H9 (cell line): Measurements from ENCODE around the gene ANGEL2. TPM values are rescaled to one million over a fixed set of nuclear protein-coding genes. Genes with fewer than 3 reads are reported as not detected.

Experiments used
- DNase-seq: peaks from one replicate; pipeline ENCODE4 v3.0.0-alpha.2; 2017
- H2AFZ ChIP-seq: one replicate; pipeline ENCODE4 v1.6.1; 2013; ENCODE audit warnings: mild to moderate bottlenecking, low read length, control low read depth, moderate library complexity
- H2AK5ac ChIP-seq: 2 replicates; pipeline ENCODE4 v1.6.1; 2013; ENCODE audit warnings: low read length, control low read depth, mixed read lengths; ENCODE audit not compliant: insufficient read length
- H2BK120ac ChIP-seq: one replicate; pipeline ENCODE4 v1.6.1; 2013; ENCODE audit warnings: low read depth, mild to moderate bottlenecking, low read length, control low read depth, inconsistent platforms; ENCODE audit not compliant: poor library complexity, severe bottlenecking
- H2BK12ac ChIP-seq: 2 replicates; pipeline ENCODE4 v1.6.1; 2013; ENCODE audit warnings: low read length, control low read depth, mixed read lengths, low read depth; ENCODE audit not compliant: insufficient read length
- H2BK15ac ChIP-seq: 2 replicates; pipeline ENCODE4 v1.6.1; 2013; ENCODE audit warnings: low read depth, low read length, control low read depth
- H2BK20ac ChIP-seq: one replicate; pipeline ENCODE4 v1.6.1; 2013; ENCODE audit warnings: low read depth, mild to moderate bottlenecking, low read length, control low read depth, inconsistent platforms; ENCODE audit not compliant: poor library complexity, severe bottlenecking
- H2BK5ac ChIP-seq: 2 replicates; pipeline ENCODE4 v1.6.1; 2013; ENCODE audit warnings: low read length, control low read depth, mixed read lengths; ENCODE audit not compliant: insufficient read length
- H3K14ac ChIP-seq: 2 replicates; pipeline ENCODE4 v1.6.1; 2013; ENCODE audit warnings: low read length, control low read depth; ENCODE audit not compliant: insufficient read depth
- H3K18ac ChIP-seq: 2 replicates; pipeline ENCODE4 v1.6.1; 2013; ENCODE audit warnings: low read depth, mild to moderate bottlenecking, mixed read lengths, low read length, control low read depth; ENCODE audit not compliant: insufficient read length
- H3K23ac ChIP-seq: 2 replicates; pipeline ENCODE4 v1.6.1; 2013; ENCODE audit warnings: low read length, control low read depth, mixed read lengths, low read depth; ENCODE audit not compliant: insufficient read length
- H3K23me2 ChIP-seq: 2 replicates; pipeline ENCODE4 v1.6.1; 2013; ENCODE audit warnings: low read depth, mild to moderate bottlenecking, mixed read lengths, low read length, control low read depth; ENCODE audit not compliant: insufficient read length, poor library complexity, severe bottlenecking
- H3K27ac ChIP-seq: 2 replicates; pipeline ENCODE4 v1.5.1; 2013; ENCODE audit warnings: low read length, control low read depth, mixed read lengths, low read depth; ENCODE audit not compliant: insufficient read length
- H3K27me3 ChIP-seq: 2 replicates; pipeline ENCODE4 v1.6.1; 2013; ENCODE audit warnings: low read length, control low read depth, inconsistent platforms; ENCODE audit not compliant: insufficient read depth
- H3K4ac ChIP-seq: 2 replicates; pipeline ENCODE4 v1.6.1; 2013; ENCODE audit warnings: low read depth, mild to moderate bottlenecking, control low read depth, inconsistent platforms, low read length, moderate library complexity
- H3K4me1 ChIP-seq: 2 replicates; pipeline ENCODE4 v1.6.1; 2013; ENCODE audit warnings: low read length, control low read depth, inconsistent platforms; ENCODE audit not compliant: insufficient read depth
- H3K4me2 ChIP-seq: 2 replicates; pipeline ENCODE4 v1.6.1; 2013; ENCODE audit warnings: low read length, control low read depth, mixed read lengths; ENCODE audit not compliant: insufficient read length, insufficient read depth
- H3K56ac ChIP-seq: 2 replicates; pipeline ENCODE4 v1.6.1; 2013; ENCODE audit warnings: low read depth, mild to moderate bottlenecking, mixed read lengths, low read length, control low read depth; ENCODE audit not compliant: insufficient read length
- H3K79me1 ChIP-seq: 2 replicates; pipeline ENCODE4 v1.6.1; 2013; ENCODE audit warnings: low read depth, mild to moderate bottlenecking, moderate library complexity, low read length, control low read depth, inconsistent platforms; ENCODE audit not compliant: insufficient read depth, poor library complexity, severe bottlenecking
- H3K79me2 ChIP-seq: 2 replicates; pipeline ENCODE4 v1.6.1; 2013; ENCODE audit warnings: low read length, control low read depth, inconsistent platforms; ENCODE audit not compliant: insufficient read depth
- H3K9ac ChIP-seq: 2 replicates; pipeline ENCODE4 v1.6.1; 2013; ENCODE audit warnings: low read length, control low read depth, mixed read lengths; ENCODE audit not compliant: insufficient read length; ENCODE audit errors: extremely low read depth
- H3K9me3 ChIP-seq: one replicate; pipeline ENCODE4 v1.6.1; 2013; ENCODE audit warnings: low read depth, low read length, inconsistent platforms; ENCODE audit not compliant: control insufficient read depth
- H3T11ph ChIP-seq: one replicate; pipeline ENCODE4 v1.6.1; 2013; ENCODE audit warnings: mild to moderate bottlenecking, low read length, control low read depth, inconsistent platforms
- H4K20me1 ChIP-seq: one replicate; pipeline ENCODE4 v1.6.1; 2013; ENCODE audit not compliant: control insufficient read depth, insufficient read length, insufficient read depth
- H4K5ac ChIP-seq: 2 replicates; pipeline ENCODE4 v1.6.1; 2013; ENCODE audit warnings: low read depth, mild to moderate bottlenecking, mixed read lengths, low read length, control low read depth; ENCODE audit not compliant: insufficient read length
- H4K8ac ChIP-seq: replicated peaks from 2 replicates; pipeline ENCODE4 v1.6.1; 2013; ENCODE audit warnings: low read length, control low read depth, mixed read lengths, low read depth; ENCODE audit not compliant: insufficient read length
- H4K91ac ChIP-seq: 2 replicates; pipeline ENCODE4 v1.6.1; 2013; ENCODE audit warnings: low read depth, mild to moderate bottlenecking, moderate library complexity, mixed read lengths, low read length, control low read depth; ENCODE audit not compliant: insufficient read length
- H3K27ac Mint-ChIP-seq, 3 experiments: 2 replicates in 2 of 3; 3 replicates in 1 of 3; pipeline ENCODE4 v1.8.0; 2020 to 2021; ENCODE audit warnings: mixed read lengths in 3 of 3, mild to moderate bottlenecking in 1 of 3, moderate library complexity in 1 of 3
- H3K27me3 Mint-ChIP-seq: 2 replicates; pipeline ENCODE4 v1.8.0; 2021; ENCODE audit warnings: low read depth, mild to moderate bottlenecking, moderate library complexity, mixed read lengths
- H3K36me3 Mint-ChIP-seq, 3 experiments: 2 replicates in 2 of 3; 3 replicates in 1 of 3; pipeline ENCODE4 v1.8.0; 2020 to 2021; ENCODE audit warnings: low read depth in 3 of 3, mixed read lengths in 3 of 3; ENCODE audit not compliant: insufficient read depth in 1 of 3
- H3K4me1 Mint-ChIP-seq, 2 experiments: 2 replicates each; pipeline ENCODE4 v1.8.0; 2020; ENCODE audit warnings: mixed read lengths in 2 of 2
- H3K4me3 Mint-ChIP-seq, 2 experiments: 2 replicates in 1 of 2; 3 replicates in 1 of 2; pipeline ENCODE4 v1.8.0; 2020 to 2021; ENCODE audit warnings: mild to moderate bottlenecking in 2 of 2, mixed read lengths in 2 of 2, moderate library complexity in 1 of 2
- H3K9me3 Mint-ChIP-seq, 2 experiments: 2 replicates in 1 of 2; 3 replicates in 1 of 2; pipeline ENCODE4 v1.8.0; 2020; ENCODE audit warnings: mild to moderate bottlenecking in 2 of 2, mixed read lengths in 2 of 2, moderate library complexity in 1 of 2
- WGBS: extraction: QIAGEN DNeasy Blood & Tissue Kit; methylation state at CpG from one replicate; pipeline ENCODE4 v1.1.7; 2013; ENCODE audit warnings: missing lambda C conversion rate, low lambda C conversion rate, mixed read lengths; ENCODE audit not compliant: insufficient read length; ENCODE audit errors: extremely low coverage; 5-methylcytosine and 5-hydroxymethylcytosine counted together
- total RNA-seq: library from RNA; stranded (reverse); gene quantifications from 2 replicates; pipeline ENCODE4 v1.2.1, GENCODE V29; 2021
- TF ChIP-seq, protein P1 (sequence below): fragments of 200-600 bp; sonication (generic); conservative IDR thresholded peaks from 3 replicates; pipeline ENCODE4 v1.8.0; 2021; ENCODE audit warnings: antibody characterized with exemption, mild to moderate bottlenecking

ANGEL2 gene
- total RNA-seq, 1 experiment from 2014 or later = 47.8 TPM

DNA sequence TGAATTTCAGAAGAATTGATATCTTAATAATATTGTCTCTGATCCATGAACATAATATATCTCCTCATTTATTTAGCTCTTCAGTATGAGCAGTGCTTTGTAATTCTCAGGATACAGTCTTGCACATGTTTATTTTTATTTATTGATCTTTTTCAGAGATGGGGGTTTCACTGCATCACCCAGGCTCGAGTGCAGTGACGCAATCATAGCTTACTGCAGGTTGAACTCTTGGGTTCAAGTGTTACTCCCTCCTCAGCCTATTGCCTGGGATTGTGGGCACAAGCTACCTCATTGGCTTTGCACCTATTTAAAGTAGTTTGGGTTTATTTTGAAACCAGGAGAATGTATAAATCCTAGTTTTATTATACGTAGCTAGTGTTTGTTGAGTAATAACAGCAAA, 40.1 kb upstream of the ANGEL2 start:
- H2BK20ac ChIP-seq = no peak overlapping the region
- H3K9me3 ChIP-seq = no peaks in the 10 kb centered on the region
- H2AK5ac ChIP-seq = no peak overlapping the region
- no peak overlapping the region for H3K4me3 Mint-ChIP-seq
- H3K4me1 ChIP-seq = no peaks in the 10 kb centered on the region; the same call in 1 of the 2 replicates
- H4K20me1 ChIP-seq = no peaks in the 10 kb centered on the region
- no peak overlapping the region for H3K18ac ChIP-seq
- H3K4ac ChIP-seq = no peak overlapping the region
- no peak overlapping the region for H3T11ph ChIP-seq
- no peak overlapping the region for H2BK5ac ChIP-seq
- H3K27me3 ChIP-seq = no peaks in the 10 kb centered on the region
- H3K23me2 ChIP-seq = no peaks in the 10 kb centered on the region
- H3K14ac ChIP-seq = no peak overlapping the region
- peaks cover under 1 to 11% (median 10%) of the 10 kb centered on the region in 3 experiments; a peak in 5 of 7 replicates for H3K36me3 Mint-ChIP-seq
- H3K4me1 Mint-ChIP-seq = peaks cover 17 to 21% of the 10 kb centered on the region in 2 experiments
- peaks cover 8% of the 10 kb centered on the region for H3K79me1 ChIP-seq
- no peaks in the 10 kb centered on the region for H3K27me3 Mint-ChIP-seq
- no peak overlapping the region for H2AFZ ChIP-seq
- H3K27ac Mint-ChIP-seq = no peak overlapping the region
- H4K5ac ChIP-seq = no peak overlapping the region
- no peak overlapping the region for H4K91ac ChIP-seq
- TF ChIP-seq, protein P1, sequence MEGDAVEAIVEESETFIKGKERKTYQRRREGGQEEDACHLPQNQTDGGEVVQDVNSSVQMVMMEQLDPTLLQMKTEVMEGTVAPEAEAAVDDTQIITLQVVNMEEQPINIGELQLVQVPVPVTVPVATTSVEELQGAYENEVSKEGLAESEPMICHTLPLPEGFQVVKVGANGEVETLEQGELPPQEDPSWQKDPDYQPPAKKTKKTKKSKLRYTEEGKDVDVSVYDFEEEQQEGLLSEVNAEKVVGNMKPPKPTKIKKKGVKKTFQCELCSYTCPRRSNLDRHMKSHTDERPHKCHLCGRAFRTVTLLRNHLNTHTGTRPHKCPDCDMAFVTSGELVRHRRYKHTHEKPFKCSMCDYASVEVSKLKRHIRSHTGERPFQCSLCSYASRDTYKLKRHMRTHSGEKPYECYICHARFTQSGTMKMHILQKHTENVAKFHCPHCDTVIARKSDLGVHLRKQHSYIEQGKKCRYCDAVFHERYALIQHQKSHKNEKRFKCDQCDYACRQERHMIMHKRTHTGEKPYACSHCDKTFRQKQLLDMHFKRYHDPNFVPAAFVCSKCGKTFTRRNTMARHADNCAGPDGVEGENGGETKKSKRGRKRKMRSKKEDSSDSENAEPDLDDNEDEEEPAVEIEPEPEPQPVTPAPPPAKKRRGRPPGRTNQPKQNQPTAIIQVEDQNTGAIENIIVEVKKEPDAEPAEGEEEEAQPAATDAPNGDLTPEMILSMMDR = no peak
- H2BK120ac ChIP-seq = no peak overlapping the region
- peaks cover 2% of the 10 kb centered on the region; the same call in 1 of the 2 replicates for H3K79me2 ChIP-seq
- no peak overlapping the region for H3K56ac ChIP-seq
- WGBS = no CpG with 5 or more reads among the region's 3 CpGs
- H2BK15ac ChIP-seq = no peak overlapping the region
- H3K27ac ChIP-seq = no peak overlapping the region
- no peak overlapping the region for H4K8ac ChIP-seq
- no peak overlapping the region for H3K23ac ChIP-seq
- no peak overlapping the region for H2BK12ac ChIP-seq
- no peak overlapping the region for H3K4me2 ChIP-seq
- no peak overlapping the region for H3K9ac ChIP-seq
- DNase-seq = no peak
- H3K9me3 Mint-ChIP-seq = peaks cover 3 to 4% of the 10 kb centered on the region in 2 experiments; a peak in 3 of 5 replicates
